Astrocyte of the spinal cord (primary cell): Measurements from ENCODE around the gene FBLN7.

Experiments
- DNase-seq: peaks from one replicate; pipeline ENCODE4 v3.0.0; 2011; ENCODE audit warnings: low read depth, low spot score
- H3K4me3 ChIP-seq: 2 replicates; pipeline ENCODE4 v1.5.1; 2011; ENCODE audit warnings: low read depth, mild to moderate bottlenecking, low read length, moderate library complexity
- in situ Hi-C: cut with HindIII; loops from 2 replicates; pipeline ENCODE4 v1.10.0; 2017; ENCODE audit warnings: low sequenced_read_pairs
- TF ChIP-seq, protein P1 (sequence below): IDR thresholded peaks from 2 replicates; pipeline ENCODE4 v1.5.1; 2012; ENCODE audit warnings: low read depth, mild to moderate bottlenecking, low read length, inconsistent platforms

Gene FBLN7, protein sequence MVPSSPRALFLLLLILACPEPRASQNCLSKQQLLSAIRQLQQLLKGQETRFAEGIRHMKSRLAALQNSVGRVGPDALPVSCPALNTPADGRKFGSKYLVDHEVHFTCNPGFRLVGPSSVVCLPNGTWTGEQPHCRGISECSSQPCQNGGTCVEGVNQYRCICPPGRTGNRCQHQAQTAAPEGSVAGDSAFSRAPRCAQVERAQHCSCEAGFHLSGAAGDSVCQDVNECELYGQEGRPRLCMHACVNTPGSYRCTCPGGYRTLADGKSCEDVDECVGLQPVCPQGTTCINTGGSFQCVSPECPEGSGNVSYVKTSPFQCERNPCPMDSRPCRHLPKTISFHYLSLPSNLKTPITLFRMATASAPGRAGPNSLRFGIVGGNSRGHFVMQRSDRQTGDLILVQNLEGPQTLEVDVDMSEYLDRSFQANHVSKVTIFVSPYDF

DNA sequence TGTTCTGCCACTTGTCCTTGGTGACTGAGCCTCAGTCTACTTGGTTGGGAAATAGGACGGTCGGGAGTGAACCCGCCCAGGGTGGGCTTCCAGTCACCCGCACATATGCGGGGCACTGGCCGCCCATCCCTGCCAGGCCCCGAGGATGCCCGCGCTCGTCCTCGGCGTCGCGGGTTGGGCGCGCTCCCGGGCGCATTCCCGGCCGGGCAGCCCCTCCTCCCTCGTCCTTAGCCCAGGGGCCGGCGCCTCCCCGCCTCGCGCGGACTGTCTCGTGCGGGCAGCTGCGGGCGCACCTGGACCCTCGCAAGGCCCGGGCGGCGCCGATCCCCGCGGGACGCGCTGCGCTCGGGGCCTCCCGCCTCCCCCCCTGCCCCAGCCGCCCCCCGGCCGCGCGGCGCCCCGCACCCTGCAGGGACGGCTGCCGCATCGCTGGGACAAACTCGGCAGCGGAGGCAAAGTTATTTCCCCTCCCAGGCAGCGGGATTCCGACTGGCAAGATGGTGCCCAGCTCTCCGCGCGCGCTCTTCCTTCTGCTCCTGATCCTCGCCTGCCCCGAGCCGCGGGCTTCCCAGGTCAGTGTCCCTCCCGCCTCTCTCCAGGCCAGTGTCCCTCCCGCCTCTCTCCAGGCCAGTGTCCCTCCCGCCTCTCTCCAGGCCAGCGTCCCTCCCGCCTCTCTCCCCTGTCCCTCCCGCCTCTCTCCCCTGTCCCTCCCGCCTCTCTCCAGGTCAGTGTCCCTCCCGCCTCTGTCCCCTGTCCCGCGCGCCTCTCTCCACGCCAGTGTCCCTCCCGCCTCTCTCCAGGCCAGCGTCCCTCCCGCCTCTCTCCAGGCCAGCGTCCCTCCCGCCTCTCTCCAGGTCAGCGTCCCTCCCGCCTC, at the start of gene FBLN7:
TSS of gene FBLN7 (plus strand) at position 227 of the 874 bp plus-strand sequence. CDS start at position 498, 271 bp downstream.
- in situ Hi-C loops, result no loop called here
- peak within 1 kb of the TSS; percentile 41 for H3K4me3 ChIP-seq
- DNase-seq, result no peak
- TF ChIP-seq, protein P1, sequence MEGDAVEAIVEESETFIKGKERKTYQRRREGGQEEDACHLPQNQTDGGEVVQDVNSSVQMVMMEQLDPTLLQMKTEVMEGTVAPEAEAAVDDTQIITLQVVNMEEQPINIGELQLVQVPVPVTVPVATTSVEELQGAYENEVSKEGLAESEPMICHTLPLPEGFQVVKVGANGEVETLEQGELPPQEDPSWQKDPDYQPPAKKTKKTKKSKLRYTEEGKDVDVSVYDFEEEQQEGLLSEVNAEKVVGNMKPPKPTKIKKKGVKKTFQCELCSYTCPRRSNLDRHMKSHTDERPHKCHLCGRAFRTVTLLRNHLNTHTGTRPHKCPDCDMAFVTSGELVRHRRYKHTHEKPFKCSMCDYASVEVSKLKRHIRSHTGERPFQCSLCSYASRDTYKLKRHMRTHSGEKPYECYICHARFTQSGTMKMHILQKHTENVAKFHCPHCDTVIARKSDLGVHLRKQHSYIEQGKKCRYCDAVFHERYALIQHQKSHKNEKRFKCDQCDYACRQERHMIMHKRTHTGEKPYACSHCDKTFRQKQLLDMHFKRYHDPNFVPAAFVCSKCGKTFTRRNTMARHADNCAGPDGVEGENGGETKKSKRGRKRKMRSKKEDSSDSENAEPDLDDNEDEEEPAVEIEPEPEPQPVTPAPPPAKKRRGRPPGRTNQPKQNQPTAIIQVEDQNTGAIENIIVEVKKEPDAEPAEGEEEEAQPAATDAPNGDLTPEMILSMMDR, result no peak

DNA sequence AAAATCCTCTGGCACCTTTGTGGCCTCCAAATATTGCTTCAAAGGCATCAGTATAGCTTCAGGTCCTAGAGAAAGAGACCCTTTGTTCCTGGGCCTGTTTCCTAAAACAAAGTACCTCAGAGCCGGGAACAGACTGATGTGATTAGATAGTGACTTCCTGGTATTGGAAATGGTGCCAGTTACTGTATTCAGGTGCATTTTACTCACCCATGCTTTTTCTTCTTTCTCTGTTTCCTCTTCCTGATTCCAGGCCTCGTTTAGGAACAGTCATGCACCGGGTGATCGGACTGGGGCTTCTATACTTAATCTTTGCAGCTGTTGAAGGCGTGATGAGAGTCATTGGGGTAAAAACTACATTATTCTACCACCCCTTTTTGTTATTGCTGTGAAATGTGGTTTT, 48.8 kb upstream of the FBLN7 start:
- no peak for DNase-seq
- in situ Hi-C loops, result no loop called here
- H3K4me3 ChIP-seq, result no peak overlapping the region
- TF ChIP-seq, protein P1, result no peak

DNA sequence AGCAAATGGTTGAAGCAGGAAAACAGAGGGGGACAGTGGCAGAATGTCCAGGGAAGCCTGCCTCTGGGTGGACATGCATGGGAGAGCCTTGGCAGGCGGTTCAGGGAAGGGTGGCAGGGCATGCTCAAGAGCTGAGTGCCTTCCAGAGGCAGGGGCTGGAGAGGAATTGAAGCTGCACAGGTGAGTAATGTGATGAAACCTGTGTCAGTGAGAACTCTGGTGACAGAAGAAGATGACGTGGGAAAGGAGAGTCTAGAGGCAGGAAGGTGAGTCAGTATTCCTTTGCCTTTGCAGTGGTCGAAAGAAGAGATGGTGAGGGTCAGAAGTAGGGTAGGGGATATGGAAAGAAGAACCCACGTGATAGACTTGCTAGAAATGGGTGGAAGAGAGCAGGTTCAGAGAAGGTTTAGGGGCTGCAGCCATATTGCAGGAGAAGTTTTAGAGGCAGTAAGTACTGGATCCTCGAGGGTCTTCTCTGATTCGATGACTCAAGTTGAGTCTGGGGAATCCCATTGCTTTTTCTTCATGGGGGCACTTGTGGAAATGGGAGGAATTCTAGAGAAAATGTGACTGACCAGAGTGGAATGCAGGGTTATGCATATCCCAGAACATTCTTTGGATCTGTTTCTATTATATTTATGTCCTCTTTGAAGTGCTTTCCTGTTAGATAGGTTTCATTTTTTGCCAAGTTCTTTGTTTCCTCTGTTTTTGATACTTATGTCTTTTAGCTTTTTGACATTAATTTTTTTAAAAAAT, 45.7 kb upstream of the FBLN7 start:
- in situ Hi-C loops, result no loop called here
- TF ChIP-seq, protein P1, result no peak
- no peak overlapping the region for H3K4me3 ChIP-seq
- peak; percentile 77 for DNase-seq

DNA sequence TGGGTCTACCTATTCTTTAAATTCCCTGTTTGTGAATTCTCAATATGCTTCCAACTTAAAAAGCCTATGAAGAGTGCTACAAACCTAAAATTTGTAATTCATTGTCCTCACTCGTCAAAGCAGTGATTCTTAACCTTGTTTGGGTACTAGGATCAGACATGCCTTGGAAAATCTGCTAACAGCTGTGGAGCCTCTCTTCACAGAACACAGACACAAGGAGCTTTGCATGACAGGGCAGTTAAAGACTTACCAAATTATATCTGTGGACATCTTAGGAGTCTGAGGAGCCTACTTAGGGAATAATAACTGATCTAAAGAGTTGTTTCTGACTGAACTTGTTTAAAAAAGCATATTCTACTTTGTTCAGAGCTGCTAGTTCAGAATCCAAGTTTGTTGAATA, 45.0 kb upstream of the FBLN7 start:
- TF ChIP-seq, protein P1, result no peak
- in situ Hi-C loops, result no loop called here
- peak; percentile 6 for DNase-seq
- H3K4me3 ChIP-seq, result no peak overlapping the region

DNA sequence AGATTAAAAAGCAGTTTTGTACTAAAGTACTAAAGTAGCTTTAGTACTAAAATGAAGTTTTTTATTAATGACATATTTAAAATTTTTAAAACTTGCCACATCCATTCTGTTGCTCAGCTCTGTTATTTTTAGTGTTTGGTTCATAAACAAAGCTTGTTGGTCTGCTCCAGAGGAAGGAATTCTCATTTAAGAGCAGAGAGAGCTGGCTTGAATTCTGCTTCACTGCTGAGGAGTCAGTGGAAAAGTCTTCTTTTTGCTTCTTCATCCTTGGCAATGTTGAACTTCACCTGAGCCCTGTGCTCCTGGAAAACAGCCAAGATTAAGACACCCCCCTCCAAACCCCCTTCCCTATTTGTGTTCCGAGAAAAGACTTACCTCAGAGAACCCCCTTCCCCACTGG, 42.5 kb upstream of the FBLN7 start:
- TF ChIP-seq, protein P1, result no peak

DNA sequence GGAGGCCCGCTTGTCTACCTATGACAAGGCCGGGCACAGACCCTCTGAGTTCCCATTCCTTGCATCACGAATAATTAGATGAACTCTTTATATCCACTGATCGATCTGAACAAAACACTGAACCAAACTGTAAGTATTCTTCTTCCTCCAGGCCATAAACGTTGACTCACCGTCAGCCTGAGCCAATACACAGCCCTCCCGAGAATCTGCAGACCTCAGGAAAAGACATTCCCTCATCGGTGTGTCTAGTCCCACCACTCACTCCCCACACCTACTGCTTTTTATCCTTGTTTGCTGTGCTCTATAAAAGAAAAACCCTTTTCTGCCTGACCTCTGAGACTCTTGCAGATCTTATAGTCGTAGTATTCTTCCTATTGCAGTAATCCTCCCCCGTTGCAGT, 42.1 kb upstream of the FBLN7 start:
- in situ Hi-C loops, result no loop called here
- DNase-seq, result no peak
- TF ChIP-seq, protein P1, result no peak
- no peak overlapping the region for H3K4me3 ChIP-seq

More for the DNA sequence above, 42.5 kb upstream of the FBLN7 start:
- DNase-seq, result no peak
- in situ Hi-C loops, result no loop called here
- H3K4me3 ChIP-seq, result no peak overlapping the region
